ACHN (cell line): ENCODE measurements around the gene MESP1.

Experiments
- DNase-seq: peaks from one replicate; pipeline ENCODE4 v3.0.0-alpha.2; 2015
- in situ Hi-C: cut with HindIII; loops from 2 replicates; pipeline ENCODE4 v1.10.0; 2017; ENCODE audit warnings: low sequenced_read_pairs, low pct_ligation_motif_present, low pct_unique_long_range_greater_than_20kb

MESP1 gene

GRCh38 chr15:89743594-89743993, 7.5 kb downstream of the MESP1 start:
- in situ Hi-C loops = no loop called here

DNA sequence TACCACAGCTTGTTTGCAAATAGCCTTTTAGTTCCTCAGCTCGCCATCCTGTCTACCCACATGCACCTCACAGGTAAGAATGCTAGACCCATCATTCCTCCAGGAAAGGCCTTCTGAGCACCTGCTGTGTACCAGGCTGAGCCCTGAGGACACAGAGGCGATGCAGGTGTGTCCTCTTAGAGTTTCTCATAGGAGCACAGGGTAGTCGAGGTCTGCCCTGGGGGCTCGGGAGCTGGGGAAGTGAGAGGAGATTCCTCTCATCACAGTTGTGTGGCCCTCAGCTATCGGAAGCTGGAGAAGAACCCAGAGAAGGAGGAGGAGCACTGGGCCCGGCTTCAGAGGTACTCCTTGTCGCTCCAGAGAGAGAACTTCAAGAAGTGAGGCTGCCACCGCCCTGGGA, 8.0 kb downstream of the MESP1 start:
- no peak for DNase-seq
- in situ Hi-C loops = no loop called here

More at GRCh38 chr15:89743594-89743993, 7.5 kb downstream of the MESP1 start:
- no peak for DNase-seq

DNA sequence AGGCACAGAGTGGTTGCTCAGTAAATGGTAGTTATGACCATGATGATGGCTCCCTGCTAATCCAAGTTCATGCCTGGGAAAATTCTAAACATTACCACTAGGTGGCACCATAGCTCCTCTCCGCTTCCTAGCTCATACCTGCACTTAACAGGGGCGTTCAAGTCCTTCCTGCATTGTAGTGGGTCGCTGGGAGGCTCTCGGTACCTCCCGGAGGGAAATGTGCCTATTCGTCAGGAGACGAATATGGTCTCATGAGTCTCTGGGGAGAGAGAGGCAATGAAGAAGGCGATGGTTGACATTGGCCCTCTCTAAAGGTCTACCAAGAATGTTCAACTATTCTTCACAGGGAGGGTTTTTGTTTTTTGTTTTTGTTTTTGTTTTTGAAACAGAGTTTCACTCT, 10.9 kb downstream of the MESP1 start:
- peak; percentile 67 for DNase-seq
- in situ Hi-C loops = no loop called here

DNA sequence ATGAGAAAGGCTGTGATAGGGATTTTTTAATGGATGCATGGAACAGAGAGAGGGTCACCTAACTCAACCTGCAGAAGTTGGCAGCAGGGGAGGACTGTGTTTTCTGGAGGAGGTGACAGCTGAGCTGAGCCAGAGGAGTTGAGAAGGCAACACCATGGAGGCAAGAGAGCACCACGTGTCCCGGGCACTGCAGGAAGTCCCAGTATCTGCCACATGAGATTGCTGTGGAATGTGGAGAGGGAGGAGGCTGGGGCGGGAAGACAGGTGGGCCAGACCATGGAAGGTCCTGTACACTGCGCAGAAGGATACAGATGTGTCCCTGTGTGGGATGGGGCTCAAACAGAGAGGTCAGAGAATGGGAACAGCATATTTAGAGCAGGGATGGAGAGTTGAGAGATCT, 15.3 kb downstream of the MESP1 start:
- in situ Hi-C loops = no loop called here
- no peak for DNase-seq

- in situ Hi-C loops = no loop called here
- no peak for DNase-seq
Measured at GRCh38 chr15:89732451-89733172, 18.4 kb downstream of the MESP1 start.

DNA sequence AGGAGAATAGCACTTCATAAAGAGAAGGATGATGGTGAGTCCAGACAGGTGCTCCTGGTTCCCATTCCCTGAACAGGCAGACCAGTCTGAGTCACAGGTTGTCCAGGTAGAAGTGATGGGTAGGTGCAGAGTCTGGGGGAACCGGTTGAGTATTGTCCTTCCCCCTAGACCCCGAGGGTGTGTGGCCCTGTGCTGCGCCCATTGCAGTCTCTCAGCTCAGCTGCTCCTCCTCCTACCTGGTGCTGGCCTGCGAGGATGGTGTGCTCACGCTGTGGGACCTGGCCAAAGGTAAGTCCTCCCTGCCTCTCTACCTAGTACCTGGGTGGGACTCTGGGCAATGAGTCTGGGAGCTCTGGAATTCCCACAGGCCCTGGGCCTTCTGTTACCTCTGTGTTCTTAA, 19.8 kb downstream of the MESP1 start:
- DNase-seq = no peak
- in situ Hi-C loops = no loop called here

- DNase-seq = no peak
- in situ Hi-C loops = no loop called here
Measured at GRCh38 chr15:89728254-89728653, 22.8 kb downstream of the MESP1 start.

- DNase-seq = no peak
- in situ Hi-C loops = no loop called here
Measured at GRCh38 chr15:89725064-89725463, 26.0 kb downstream of the MESP1 start.

- in situ Hi-C loops = no loop called here
- DNase-seq = no peak
Measured at GRCh38 chr15:89724621-89725020, 26.4 kb downstream of the MESP1 start.

DNA sequence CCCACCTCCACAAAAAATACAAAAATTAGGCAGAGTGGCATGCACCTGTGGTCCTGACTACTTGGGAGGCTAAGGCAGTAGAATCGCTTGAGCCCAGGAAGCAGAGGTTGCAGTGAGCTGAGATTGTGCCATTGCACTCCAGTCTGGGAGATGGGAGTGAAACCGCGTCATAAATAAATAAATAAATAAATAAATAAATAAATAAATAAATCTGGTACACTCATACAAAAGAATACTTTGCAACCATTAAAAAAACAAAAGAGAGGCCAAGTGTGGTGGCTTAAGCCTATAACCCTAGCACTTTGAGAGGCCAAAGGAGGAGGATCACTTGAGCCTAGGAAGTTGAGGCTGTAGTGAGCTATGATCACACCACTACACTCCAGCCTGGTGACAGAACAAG, 28.0 kb downstream of the MESP1 start:
- DNase-seq = no peak
- in situ Hi-C loops = no loop called here

DNA sequence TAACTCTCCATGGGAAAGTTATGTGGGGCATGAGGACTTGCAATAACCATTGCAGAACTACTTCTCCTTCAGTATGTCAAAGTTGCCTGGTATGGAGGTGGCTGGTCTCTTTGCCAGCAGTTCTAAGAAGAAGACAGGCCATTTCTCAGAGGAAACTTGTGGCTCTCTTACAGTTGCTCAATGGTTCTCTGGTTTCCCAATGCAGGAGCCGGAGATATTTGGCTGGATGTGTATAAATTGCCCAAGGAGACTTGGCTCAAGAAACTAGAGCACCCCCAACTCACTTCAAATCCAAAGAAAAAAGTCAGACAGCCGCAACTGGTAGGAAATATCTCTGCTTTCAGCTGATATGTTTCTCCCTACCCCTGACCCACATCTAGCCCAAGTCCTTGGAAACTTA, 36.3 kb downstream of the MESP1 start:
- in situ Hi-C loops = no loop called here
- DNase-seq = no peak

DNA sequence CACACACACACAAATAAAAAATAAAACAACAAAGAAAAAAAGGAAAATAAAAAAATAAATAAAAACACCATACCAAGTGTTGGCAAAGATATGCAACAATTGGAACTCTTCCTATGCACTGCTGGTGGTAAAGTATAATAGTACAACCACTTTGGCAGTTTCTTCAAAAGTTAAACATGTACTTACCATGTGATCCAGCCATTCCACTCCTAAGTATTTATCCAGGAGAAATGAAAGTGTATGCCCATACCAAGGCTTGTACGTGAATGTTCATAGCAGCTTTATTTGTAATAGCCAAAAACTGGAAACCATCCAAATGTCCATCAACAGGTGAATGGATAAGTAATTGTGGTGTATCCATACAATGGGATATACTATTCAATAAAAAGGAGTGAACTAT, 43.5 kb downstream of the MESP1 start:
- no peak for DNase-seq
- in situ Hi-C loops = no loop called here

DNA sequence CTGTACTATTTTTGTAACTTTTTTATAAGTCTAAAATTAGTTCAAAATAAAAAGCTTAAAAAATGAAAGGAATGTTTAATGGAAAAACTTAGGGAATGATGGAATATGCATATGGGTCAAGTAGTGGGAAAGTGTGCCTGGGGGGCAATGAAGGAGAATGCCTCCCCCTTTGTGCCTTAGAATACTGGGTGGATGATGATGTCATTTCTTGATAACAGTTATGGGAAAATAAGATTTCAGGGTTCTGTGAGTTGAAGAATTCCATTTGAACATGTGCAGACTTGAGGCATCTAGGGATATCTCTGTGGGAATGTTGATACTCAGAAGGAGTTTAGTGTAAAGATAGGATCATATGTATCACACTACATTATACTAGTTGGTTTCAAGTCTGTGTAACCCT, 46.6 kb downstream of the MESP1 start:
- in situ Hi-C loops = no loop called here
- DNase-seq = no peak
